Measurements from ENCODE around the gene FOS. TPM values are rescaled to one million over a fixed set of nuclear protein-coding genes. Genes with fewer than 3 reads are reported as not detected.
A peak's percentile ranks its signal among the peaks of the same experiment; 100 is the strongest.
"Not testable (repeated sequence)": the region's sequence is repeated elsewhere in the genome, so short reads cannot be mapped to it uniquely, and the experiment has no call there.

FOS gene
- total RNA-seq, 1 experiment from 2014 or later: 7.9 TPM

DNA sequence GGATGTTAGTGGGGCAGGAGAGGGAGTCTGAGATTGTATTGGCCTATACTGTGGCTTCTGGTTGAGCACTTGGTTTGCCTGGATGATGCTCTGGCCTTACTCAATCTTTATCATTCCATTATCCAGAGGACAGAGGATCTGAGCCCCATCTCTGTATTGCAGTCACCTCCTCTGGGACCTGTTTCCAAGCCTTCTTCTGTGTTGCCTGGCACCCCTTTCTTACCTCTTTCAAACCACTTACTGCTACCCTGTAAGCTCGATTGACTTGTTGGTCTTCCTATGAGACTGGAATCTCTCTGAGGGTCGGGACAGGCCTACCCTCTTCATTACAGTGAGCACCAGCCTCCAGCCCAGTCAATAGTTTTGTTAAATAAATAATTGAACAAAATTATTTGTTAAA is 3.0 kb upstream of the FOS start:
- Histone ChIP-seq H3K27me3 (replicated peaks) (no peaks in the 10 kb centered on the region), H3K27ac (no peak overlapping the region), H3K4me1 (replicated peaks) (peaks cover 53% of the 10 kb centered on the region), H3K36me3 (peaks cover 5% of the 10 kb centered on the region; the same call in 1 of the 2 replicates), H3K4me3 (no peak overlapping the region), H3K9me3 (replicated peaks) (no peaks in the 10 kb centered on the region)
- DNase-seq (ENCODE audit: low read depth in 1 of 2, low spot score in 2 of 2): no peak

DNA sequence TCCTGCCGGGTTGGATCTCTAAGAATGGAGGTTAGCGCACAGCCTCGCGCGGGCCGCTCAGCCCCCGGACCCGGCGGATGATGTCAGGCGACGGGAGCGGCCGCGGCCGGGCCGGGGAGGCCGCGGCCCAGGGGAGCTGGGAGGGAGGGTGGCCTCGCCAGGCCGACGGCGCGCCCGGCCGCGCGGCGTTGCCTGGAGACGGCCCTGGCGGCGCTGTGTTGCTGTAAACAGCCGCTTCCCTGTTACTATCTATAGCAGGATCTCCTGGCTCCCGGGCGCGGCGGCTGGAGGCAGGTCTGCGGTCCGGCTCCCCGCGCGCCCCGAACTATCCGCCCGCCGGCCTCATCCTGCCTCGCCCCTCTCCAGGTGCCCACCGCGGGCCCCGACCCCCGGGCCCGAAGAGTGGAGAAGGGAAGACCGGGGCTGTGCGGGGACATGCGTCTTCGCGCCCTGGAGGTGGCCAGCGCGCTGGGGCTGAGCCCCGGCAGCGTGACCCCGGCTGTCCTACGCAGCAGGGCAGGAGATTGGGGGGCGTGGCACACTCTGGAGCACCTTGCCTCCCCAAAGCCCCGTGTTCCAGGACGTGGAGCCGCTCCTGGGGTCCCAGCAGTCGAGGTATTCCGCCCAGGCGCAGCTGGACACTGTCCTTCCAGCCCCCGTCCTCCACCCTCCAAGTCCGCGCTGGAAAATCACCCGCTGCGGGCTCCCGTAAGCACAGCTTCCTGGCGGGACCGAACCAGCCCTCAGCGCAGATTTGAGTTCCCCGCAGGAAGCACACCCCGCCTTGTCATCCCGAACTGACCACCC is 1.4 kb upstream of the FOS start:
- Histone ChIP-seq H3K4me3 (peak overlapping the region; percentile 51), H3K27me3 (replicated peaks) (no peaks in the 10 kb centered on the region), H3K4me1 (replicated peaks) (peaks cover 53% of the 10 kb centered on the region), H3K36me3 (peaks cover 17% of the 10 kb centered on the region), H3K27ac (peak overlapping the region; percentile 100), H3K9me3 (replicated peaks) (no peaks in the 10 kb centered on the region)
- DNase-seq (ENCODE audit: low read depth in 1 of 2, low spot score in 2 of 2): peak; percentile 81 to 82

DNA sequence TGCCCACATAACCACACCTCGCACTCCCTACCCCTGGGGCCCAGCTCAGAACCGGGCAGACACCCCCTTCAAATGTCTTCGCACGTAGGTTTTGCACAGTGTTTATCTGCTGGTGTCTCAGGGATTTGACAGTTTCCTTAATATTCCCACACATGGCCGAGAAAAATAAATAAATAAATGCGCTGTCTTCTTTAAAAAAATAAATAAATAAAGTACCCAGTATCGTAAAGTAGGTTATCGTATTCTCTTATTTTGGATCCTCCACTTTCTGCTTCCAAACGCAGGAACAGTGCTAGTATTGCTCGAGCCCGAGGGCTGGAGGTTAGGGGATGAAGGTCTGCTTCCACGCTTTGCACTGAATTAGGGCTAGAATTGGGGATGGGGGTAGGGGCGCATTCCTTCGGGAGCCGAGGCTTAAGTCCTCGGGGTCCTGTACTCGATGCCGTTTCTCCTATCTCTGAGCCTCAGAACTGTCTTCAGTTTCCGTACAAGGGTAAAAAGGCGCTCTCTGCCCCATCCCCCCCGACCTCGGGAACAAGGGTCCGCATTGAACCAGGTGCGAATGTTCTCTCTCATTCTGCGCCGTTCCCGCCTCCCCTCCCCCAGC is 710 bp upstream of the FOS start:
- H3K27ac ChIP-seq: peak overlapping the region; percentile 100
- H3K27me3 ChIP-seq (replicated peaks): no peaks in the 10 kb centered on the region
- DNase-seq (ENCODE audit: low read depth in 1 of 2, low spot score in 2 of 2): peak in 1 of 2 experiments; percentile 69
- peaks cover 17% of the 10 kb centered on the region for H3K36me3 ChIP-seq
- H3K9me3 ChIP-seq (replicated peaks): no peaks in the 10 kb centered on the region
- peaks cover 49% of the 10 kb centered on the region for H3K4me1 ChIP-seq (replicated peaks)
- H3K4me3 ChIP-seq: peak overlapping the region; percentile 51

GRCh38 chr14:75279153-75279762 is 630 bp downstream of the FOS start:
- Histone ChIP-seq H3K27ac (peak overlapping the region; percentile 100), H3K36me3 (peaks cover 17% of the 10 kb centered on the region), H3K4me1 (replicated peaks) (peaks cover 35% of the 10 kb centered on the region), H3K4me3 (peak overlapping the region; percentile 51), H3K9me3 (replicated peaks) (no peaks in the 10 kb centered on the region), H3K27me3 (replicated peaks) (no peaks in the 10 kb centered on the region)
- DNase-seq (ENCODE audit: low read depth in 1 of 2, low spot score in 2 of 2): peak; percentile 47 to 48

- Histone ChIP-seq H3K4me3 (peak overlapping the region; percentile 51), H3K36me3 (peaks cover 17% of the 10 kb centered on the region), H3K4me1 (replicated peaks) (peaks cover 30% of the 10 kb centered on the region), H3K27ac (no peak overlapping the region), H3K9me3 (replicated peaks) (no peaks in the 10 kb centered on the region), H3K27me3 (replicated peaks) (no peaks in the 10 kb centered on the region)
- no peak for DNase-seq (ENCODE audit: low read depth in 1 of 2, low spot score in 2 of 2)
Measured at GRCh38 chr14:75279763-75280290, 1.2 kb downstream of the FOS start.

DNA sequence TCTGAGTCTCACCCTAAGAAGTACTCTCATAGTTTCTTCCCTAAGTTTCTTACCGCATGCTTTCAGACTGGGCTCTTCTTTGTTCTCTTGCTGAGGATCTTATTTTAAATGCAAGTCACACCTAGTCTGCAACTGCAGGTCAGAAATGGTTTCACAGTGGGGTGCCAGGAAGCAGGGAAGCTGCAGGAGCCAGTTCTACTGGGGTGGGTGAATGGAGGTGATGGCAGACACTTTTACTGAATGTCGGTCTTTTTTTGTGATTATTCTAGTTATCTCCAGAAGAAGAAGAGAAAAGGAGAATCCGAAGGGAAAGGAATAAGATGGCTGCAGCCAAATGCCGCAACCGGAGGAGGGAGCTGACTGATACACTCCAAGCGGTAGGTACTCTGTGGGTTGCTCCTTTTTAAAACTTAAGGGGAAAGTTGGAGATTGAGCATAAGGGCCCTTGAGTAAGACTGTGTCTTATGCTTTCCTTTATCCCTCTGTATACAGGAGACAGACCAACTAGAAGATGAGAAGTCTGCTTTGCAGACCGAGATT is 1.7 kb downstream of the FOS start:
- no peak overlapping the region for H3K4me3 ChIP-seq
- peaks cover 25% of the 10 kb centered on the region for H3K4me1 ChIP-seq (replicated peaks)
- H3K27ac ChIP-seq: no peak overlapping the region
- H3K9me3 ChIP-seq (replicated peaks): no peaks in the 10 kb centered on the region
- no peak for DNase-seq (ENCODE audit: low read depth in 1 of 2, low spot score in 2 of 2)
- no peaks in the 10 kb centered on the region for H3K27me3 ChIP-seq (replicated peaks)
- H3K36me3 ChIP-seq: peaks cover 17% of the 10 kb centered on the region

DNA sequence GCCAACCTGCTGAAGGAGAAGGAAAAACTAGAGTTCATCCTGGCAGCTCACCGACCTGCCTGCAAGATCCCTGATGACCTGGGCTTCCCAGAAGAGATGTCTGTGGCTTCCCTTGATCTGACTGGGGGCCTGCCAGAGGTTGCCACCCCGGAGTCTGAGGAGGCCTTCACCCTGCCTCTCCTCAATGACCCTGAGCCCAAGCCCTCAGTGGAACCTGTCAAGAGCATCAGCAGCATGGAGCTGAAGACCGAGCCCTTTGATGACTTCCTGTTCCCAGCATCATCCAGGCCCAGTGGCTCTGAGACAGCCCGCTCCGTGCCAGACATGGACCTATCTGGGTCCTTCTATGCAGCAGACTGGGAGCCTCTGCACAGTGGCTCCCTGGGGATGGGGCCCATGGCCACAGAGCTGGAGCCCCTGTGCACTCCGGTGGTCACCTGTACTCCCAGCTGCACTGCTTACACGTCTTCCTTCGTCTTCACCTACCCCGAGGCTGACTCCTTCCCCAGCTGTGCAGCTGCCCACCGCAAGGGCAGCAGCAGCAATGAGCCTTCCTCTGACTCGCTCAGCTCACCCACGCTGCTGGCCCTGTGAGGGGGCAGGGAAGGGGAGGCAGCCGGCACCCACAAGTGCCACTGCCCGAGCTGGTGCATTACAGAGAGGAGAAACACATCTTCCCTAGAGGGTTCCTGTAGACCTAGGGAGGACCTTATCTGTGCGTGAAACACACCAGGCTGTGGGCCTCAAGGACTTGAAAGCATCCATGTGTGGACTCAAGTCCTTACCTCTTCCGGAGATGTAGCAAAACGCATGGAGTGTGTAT is 2.4 kb downstream of the FOS start:
- H3K4me3 ChIP-seq: no peak overlapping the region
- H3K36me3 ChIP-seq: peaks cover 17% of the 10 kb centered on the region
- peaks cover 25% of the 10 kb centered on the region for H3K4me1 ChIP-seq (replicated peaks)
- no peaks in the 10 kb centered on the region for H3K27me3 ChIP-seq (replicated peaks)
- H3K27ac ChIP-seq: no peak overlapping the region
- DNase-seq (ENCODE audit: low read depth in 1 of 2, low spot score in 2 of 2): no peak
- no peaks in the 10 kb centered on the region for H3K9me3 ChIP-seq (replicated peaks)

DNA sequence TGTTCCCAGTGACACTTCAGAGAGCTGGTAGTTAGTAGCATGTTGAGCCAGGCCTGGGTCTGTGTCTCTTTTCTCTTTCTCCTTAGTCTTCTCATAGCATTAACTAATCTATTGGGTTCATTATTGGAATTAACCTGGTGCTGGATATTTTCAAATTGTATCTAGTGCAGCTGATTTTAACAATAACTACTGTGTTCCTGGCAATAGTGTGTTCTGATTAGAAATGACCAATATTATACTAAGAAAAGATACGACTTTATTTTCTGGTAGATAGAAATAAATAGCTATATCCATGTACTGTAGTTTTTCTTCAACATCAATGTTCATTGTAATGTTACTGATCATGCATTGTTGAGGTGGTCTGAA is 3.0 kb downstream of the FOS start:
- Histone ChIP-seq H3K4me3 (no peak overlapping the region), H3K27ac (no peak overlapping the region), H3K4me1 (replicated peaks) (peaks cover 20% of the 10 kb centered on the region), H3K9me3 (replicated peaks) (no peaks in the 10 kb centered on the region), H3K27me3 (replicated peaks) (no peaks in the 10 kb centered on the region), H3K36me3 (peaks cover 17% of the 10 kb centered on the region)
- DNase-seq (ENCODE audit: low read depth in 1 of 2, low spot score in 2 of 2): no peak

DNA sequence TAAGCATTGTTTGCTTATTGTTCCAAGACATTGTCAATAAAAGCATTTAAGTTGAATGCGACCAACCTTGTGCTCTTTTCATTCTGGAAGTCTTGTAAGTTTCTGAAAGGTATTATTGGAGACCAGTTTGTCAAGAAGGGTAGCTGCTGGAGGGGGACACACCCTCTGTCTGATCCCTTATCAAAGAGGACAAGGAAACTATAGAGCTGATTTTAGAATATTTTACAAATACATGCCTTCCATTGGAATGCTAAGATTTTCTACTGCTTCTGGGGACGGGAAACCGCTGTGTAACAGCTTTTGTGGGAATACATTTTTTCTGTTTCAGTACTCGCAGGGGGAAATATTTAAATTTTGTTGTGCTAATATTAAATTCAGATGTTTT is 3.5 kb downstream of the FOS start:
- no peaks in the 10 kb centered on the region for H3K27me3 ChIP-seq (replicated peaks)
- H3K4me3 ChIP-seq: no peak overlapping the region
- H3K9me3 ChIP-seq (replicated peaks): no peaks in the 10 kb centered on the region
- H3K36me3 ChIP-seq: peaks cover 17% of the 10 kb centered on the region
- H3K4me1 ChIP-seq (replicated peaks): peaks cover 14% of the 10 kb centered on the region
- DNase-seq (ENCODE audit: low read depth in 1 of 2, low spot score in 2 of 2): no peak
- H3K27ac ChIP-seq: no peak overlapping the region

- not testable (repeated sequence) for H3K4me1 ChIP-seq (replicated peaks); H3K27me3 ChIP-seq (replicated peaks); H3K4me3 ChIP-seq; H3K27ac ChIP-seq; H3K9me3 ChIP-seq (replicated peaks); DNase-seq (ENCODE audit: low read depth in 1 of 2, low spot score in 2 of 2)
- H3K36me3 ChIP-seq: peaks cover 17% of the 10 kb centered on the region
Measured at GRCh38 chr14:75282555-75283161, 4.0 kb downstream of the FOS start.

DNA sequence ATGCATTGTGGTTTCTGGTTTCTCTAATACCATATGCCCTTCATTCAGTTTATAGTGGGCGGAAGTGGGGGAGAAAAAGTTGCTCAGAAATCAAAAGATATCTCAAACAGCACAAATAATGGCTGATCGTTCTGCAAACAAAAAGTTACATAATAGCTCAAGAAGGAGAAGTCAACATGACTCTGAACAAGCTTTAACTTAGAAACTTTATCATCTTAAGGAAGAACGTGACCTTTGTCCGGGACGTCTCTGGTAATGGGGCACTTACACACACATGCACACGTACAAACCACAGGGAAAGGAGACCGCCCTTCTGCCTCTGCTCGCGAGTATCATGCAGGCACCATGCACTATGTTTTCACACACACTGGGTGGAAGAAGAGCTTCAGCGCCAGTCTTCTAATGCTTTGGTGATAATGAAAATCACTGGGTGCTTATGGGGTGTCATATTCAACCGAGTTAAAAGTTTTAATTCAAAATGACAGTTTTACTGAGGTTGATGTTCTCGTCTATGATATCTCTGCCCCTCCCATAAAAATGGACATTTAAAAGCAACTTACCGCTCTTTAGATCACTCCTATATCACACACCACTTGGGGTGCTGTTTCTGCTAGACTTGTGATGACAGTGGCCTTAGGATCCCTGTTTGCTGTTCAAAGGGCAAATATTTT is 4.7 kb downstream of the FOS start:
- peaks cover 9% of the 10 kb centered on the region for H3K4me1 ChIP-seq (replicated peaks)
- H3K4me3 ChIP-seq: no peak overlapping the region
- peaks cover 17% of the 10 kb centered on the region for H3K36me3 ChIP-seq
- no peak for DNase-seq (ENCODE audit: low read depth in 1 of 2, low spot score in 2 of 2)
- no peaks in the 10 kb centered on the region for H3K27me3 ChIP-seq (replicated peaks)
- no peak overlapping the region for H3K27ac ChIP-seq
- no peaks in the 10 kb centered on the region for H3K9me3 ChIP-seq (replicated peaks)

GRCh38 chr14:75283833-75284563 is 5.4 kb downstream of the FOS start:
- DNase-seq (ENCODE audit: low read depth in 1 of 2, low spot score in 2 of 2): no peak
- Histone ChIP-seq H3K36me3 (peaks cover 17% of the 10 kb centered on the region), H3K27ac (no peak overlapping the region), H3K4me3 (no peak overlapping the region), H3K4me1 (replicated peaks) (peaks cover 9% of the 10 kb centered on the region), H3K27me3 (replicated peaks) (no peaks in the 10 kb centered on the region), H3K9me3 (replicated peaks) (no peaks in the 10 kb centered on the region)
